NCI-H510A (cell line): ENCODE results near the gene LMTK2.
A peak's percentile ranks its signal among the peaks of the same experiment; 100 is the strongest.

Source experiments
- DNase-seq: peaks from one replicate; lab custom pipeline; 2025; lab: John Stamatoyannopoulos, UW

The LMTK2 gene

GRCh38 chr7:98106647-98107312 is at the start of gene LMTK2:
Gene LMTK2, plus strand, starts transcription at chr7:98106862. Its CDS starts 316 bp downstream, at chr7:98107178.
- DNase-seq, result peak; percentile 53

GRCh38 chr7:98057157-98057556 is 49.5 kb upstream of the LMTK2 start:
- no peak for DNase-seq

- no peak for DNase-seq
Observed at GRCh38 chr7:98058186-98058585, 48.5 kb upstream of the LMTK2 start.

DNA sequence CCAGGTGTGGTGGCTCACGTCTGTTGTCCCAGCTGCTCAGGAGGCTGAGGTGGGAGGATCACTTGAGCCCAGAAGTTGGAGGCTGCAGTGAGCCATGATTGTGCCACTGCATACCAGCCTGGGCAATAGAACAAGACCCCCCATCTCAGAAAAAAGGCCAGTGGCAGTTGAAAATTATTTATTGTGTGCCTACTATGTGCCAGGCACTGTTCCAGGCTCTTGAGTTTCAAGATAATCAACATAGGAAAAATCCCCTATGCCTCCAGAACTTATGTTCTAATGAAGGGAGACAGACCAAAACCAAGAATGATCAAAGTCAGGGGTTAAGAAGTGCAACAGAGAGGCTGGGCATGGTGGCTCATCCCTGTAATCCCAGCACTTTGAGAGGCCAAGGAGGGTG is 42.4 kb upstream of the LMTK2 start:
- no peak for DNase-seq

- DNase-seq, result no peak
Observed at GRCh38 chr7:98066208-98066607, 40.5 kb upstream of the LMTK2 start.

DNA sequence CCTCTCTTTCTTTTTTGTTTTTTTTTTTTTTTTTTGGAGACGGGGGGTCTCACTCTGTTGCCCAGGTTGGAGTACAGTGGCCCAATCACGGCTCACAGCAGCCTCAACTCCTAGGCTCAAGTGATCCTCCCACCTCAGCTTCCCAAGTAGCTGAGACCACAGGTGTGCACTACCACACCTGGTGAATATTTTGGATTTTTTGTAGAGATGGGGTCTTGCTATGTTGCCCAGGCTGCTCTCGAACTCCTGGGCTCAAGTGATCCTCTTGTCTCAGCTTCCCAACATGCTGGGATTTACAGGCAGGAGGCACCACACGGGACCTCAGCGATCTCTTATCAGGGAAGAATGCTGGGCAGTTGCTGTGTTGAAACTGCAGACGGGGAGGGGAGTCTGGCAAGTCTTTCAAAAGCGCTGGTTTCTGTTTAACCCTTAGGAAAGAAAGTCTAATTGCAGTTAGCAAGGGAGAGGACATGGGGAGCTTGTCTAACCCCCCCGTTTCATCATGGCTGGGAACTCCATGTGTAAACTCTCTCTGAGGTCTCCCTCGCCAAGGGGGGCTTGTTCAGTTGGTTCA is 39.6 kb upstream of the LMTK2 start:
- DNase-seq, result no peak

DNA sequence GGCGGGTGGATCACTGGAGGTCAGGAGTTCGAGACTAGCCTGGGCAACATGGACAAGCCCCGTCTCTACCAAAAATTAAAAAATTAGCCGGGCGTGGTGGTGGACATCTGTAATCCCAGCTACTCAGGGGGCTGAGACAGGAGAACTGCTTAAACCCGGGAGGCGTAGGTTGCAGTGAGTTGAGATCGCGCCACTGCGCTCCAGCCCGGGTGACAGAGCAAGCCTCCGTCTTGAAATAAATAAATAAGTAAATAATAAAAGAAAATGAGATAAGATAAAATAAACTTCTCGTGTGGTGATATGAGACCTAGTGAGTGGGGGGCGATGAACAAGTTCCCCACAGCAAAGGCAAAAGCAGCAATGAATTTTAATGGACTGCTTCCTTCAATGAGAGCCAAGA is 33.6 kb upstream of the LMTK2 start:
- DNase-seq, result no peak

DNA sequence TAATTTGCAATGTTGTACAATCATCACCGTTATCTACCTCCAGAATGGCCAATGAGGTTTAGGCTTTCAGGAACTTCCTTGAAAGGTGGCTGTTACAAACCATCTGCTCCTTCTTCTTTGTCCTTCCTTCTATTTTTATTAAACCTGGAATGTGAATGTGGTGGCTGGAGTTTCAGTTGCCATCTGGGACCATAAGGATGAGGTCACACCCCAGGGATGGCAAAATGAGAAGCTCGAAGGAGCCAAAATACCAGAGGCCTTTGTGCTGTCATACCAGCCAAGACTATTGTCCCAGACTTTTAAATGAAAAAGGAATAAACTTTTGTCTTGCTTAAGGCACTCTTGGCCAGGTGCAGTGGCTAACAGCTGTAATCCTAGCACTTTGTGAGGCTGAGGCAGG is 30.9 kb upstream of the LMTK2 start:
- no peak for DNase-seq

DNA sequence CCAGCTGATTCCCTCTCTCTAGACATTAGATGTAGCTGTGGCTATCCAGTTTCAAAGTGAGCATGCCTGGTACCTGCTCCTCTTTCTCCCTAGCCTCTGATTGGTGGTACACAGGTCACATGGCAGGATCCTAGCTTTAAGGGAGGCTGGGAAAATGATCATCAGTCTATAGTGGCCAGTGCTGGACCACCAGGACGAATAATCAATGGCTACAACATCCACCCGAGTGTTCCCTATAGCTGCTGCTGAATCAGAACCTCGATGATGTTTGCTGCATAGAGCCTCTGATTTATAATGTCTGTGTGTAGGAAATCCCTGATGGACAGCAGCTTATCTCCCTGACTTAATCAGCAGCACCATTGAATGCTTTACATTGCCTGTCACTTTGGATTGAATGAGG is 28.9 kb upstream of the LMTK2 start:
- DNase-seq, result no peak

GRCh38 chr7:98078197-98078870 is 28.3 kb upstream of the LMTK2 start:
- DNase-seq, result no peak

- DNase-seq, result no peak
Observed at GRCh38 chr7:98079891-98080648, 26.6 kb upstream of the LMTK2 start.

GRCh38 chr7:98081319-98081718 is 25.3 kb upstream of the LMTK2 start:
- no peak for DNase-seq

DNA sequence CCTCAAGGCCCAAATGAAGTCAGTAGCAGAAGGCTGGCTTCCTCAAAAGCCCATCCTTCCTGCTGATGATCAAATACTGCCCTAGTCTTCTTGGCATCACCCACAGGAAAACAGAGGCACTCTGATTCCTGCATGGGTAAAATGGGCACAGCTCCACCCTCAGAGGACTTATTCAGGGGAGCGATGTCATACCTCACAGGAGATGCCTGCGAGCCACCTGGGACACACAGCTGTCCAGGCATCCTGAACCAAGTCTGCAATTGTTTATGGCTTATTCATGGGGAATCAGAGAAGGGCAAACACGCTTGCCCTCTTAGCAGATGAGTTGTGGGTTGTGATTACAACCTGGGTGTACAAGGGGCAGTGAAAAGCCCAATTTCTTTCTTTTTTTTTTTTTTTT is 22.0 kb upstream of the LMTK2 start:
- DNase-seq, result no peak

- DNase-seq, result no peak
Observed at GRCh38 chr7:98085674-98086073, 21.0 kb upstream of the LMTK2 start.

- no peak for DNase-seq
Observed at GRCh38 chr7:98086281-98086718, 20.4 kb upstream of the LMTK2 start.

DNA sequence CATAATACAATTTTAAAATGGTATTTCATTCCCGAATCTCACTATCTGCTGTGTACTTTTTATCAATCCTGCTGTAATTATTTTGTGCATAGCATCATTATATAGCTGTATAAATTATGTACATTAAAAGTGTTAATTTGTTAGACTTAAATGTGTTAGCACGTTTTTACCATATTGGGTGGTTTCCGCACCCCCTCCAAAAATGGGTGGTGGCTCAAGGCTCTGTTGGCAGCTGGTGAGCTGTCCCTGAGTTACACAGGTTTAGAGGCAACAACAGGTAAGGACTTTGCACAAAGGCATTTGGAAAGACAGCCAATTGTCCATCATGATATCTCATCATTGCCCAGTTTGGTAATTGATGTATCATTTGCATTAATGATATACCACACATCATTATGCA is 18.6 kb upstream of the LMTK2 start:
- DNase-seq, result no peak

GRCh38 chr7:98090116-98090515 is 16.5 kb upstream of the LMTK2 start:
- DNase-seq, result no peak

DNA sequence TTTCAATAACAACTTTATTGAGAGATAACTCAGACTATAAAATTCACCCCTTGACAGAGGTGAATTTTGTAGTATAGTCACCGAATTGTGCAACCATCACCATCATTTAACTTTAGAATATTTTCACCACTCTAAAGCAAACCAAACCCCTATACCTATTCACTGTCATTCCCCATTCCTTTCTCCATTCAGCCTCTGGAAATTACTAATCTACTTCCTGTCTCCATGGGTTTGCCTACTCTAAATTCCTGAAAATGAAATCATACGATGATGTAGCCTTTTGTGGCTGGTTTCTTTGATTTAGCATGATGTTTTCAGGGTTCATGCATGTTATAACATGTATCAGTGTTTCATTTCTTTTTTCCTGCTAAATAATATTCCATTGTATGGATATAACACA is 15.6 kb upstream of the LMTK2 start:
- DNase-seq, result no peak

- DNase-seq, result no peak
Observed at GRCh38 chr7:98091523-98091922, 15.1 kb upstream of the LMTK2 start.

DNA sequence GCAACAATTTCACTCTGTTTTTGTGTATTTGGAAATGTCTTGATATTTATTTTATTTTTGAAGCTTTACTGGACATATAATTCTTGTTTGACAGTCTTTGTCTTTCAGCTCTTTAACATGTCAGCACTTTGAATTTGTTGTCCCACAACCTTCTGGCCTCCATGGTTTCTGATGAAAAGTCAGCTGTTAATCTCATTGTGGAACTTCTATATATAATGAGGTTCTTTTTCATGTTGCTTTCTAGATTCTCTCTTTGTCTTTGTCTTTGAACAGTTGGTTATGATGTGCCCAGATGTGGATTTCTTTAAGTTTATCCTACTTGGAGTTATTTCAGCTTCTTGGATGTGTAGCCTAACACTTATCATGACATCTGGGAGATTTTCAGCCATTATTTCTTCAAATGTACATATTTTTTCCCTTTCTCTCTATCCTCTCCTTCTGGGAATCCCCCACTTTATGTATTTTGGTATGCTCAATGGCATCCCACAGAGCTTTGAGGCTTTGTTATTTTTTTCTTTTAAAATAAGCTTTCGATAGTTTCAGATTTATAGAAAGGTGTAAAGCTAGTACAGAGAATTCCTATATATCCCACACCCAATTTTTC is 9.5 kb upstream of the LMTK2 start:
- no peak for DNase-seq

GRCh38 chr7:98100088-98100487 is 6.6 kb upstream of the LMTK2 start:
- no peak for DNase-seq

DNA sequence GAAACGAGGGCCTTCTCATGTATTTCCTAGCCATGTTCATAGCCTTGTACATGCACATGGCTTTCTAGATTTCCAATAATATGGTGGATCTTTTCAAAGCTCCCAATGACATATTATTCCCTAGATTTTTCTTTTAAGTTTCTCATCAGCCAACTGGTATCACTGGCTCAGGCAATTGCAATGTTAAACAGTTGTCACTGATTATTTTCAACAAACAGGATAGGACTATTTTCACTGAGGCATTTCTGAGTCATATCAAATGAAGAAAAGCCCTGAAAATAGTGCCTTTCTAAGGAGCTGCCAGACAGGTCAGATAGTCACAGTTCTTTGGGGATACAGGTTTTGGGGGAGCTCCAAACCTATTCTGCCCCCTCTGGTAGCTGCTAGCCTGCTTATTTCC is 4.5 kb upstream of the LMTK2 start:
- DNase-seq, result no peak
